Occipital lobe (tissue), 2 donors: ENCODE measurements around the gene TFDP1. TPM values are rescaled to one million over a fixed set of nuclear protein-coding genes. Genes with fewer than 3 reads are reported as not detected.

Experiments used
- DNase-seq: peaks from one replicate; lab custom pipeline; 2025; lab: John Stamatoyannopoulos, UW
- total RNA-seq: library from RNA; depleted of rRNA; stranded (reverse); fragments of >200 nt; gene quantifications from one replicate; pipeline ENCODE4 v1.2.3, GENCODE V29; 2014

Gene TFDP1
- total RNA-seq, 1 donor from 2014 or later = 28.9 TPM

DNA sequence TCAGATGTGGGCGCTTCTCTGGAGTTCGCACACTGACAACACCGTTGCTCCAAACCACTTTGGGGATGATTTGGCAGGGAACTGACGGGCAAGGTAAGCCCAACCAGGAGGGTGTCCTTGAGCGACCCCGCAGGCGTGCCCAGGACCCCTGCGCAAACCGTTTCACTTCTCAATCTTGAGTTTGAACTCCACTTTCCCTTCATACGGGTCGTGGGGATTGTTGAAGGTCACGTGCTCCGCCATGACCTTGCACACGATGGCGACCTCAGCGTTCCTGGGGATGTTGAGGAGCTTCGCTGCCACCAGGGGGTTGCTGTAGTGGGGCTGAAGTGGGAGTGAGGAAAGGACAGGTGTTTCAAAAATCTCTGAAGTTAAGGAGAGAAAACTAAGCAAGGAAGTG lies 64.7 kb downstream of the TFDP1 start:
- DNase-seq = no peak

GRCh38 chr13:113650275-113650674 lies 65.7 kb downstream of the TFDP1 start:
- no peak for DNase-seq

DNA sequence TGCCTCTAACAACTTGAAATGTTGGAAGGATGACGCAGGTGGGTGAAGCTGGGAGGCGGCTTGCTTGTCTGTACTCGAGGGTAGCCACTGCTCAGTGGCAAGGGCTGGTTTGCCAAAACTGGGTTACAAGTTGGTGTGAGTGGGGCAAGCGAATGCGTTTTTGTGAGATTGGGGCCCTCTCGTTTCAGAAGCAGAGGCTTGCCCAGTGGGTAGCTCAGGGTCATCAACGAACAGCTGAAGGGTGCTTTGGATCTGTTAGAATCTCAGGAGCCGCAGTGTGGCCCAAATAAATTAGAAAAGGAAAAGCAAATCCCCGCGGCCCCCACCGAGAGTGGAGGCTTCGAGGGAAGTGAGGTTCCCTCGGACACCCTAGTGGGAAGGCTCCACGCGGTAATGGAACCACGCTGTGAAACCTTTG lies 66.2 kb downstream of the TFDP1 start:
- no peak for DNase-seq

DNA sequence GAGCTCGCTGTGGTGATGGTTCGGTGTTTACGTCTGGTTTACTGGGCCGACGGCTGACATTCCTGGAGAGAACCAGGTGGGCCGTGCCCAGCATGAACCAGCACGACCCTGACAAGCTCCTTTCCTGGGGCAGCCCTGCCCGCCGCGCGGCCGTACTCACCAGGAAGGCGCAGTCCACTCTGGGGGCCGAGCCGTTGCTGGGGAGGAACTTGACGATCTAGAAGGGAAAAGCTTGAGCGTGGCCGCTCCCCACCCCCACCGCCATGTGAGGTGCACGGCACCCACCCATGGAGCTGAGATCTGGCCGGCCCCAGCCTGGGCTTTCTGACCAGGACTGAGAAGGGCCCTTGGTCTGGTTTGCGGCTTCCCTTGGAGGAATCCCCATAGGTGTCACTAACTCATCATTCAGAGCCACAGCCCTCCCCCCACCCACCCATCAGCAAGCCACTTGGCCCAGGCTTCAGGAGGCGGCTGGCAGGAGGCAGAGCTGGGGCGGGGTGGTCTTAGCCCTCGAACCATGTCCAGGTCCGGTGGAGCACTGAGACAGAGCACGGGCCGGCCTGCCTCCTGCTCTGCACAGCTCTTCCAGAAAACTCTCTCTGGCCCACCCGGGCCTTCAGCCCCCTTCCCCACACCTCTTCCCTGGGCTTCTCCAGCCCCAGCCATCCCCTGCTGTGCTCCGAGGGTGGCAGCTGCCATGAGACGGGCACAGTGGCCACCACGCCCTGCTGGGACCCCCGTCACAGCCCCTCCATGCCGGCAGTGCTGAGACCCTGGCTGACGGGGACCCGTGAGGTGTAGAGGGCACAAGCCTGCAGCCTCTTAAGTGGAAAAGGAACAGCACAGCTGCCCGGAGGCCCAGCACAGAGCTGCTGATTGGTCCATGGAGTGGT lies 67.2 kb downstream of the TFDP1 start:
- no peak for DNase-seq

GRCh38 chr13:113652404-113653263 lies 68.1 kb downstream of the TFDP1 start:
- no peak for DNase-seq

DNA sequence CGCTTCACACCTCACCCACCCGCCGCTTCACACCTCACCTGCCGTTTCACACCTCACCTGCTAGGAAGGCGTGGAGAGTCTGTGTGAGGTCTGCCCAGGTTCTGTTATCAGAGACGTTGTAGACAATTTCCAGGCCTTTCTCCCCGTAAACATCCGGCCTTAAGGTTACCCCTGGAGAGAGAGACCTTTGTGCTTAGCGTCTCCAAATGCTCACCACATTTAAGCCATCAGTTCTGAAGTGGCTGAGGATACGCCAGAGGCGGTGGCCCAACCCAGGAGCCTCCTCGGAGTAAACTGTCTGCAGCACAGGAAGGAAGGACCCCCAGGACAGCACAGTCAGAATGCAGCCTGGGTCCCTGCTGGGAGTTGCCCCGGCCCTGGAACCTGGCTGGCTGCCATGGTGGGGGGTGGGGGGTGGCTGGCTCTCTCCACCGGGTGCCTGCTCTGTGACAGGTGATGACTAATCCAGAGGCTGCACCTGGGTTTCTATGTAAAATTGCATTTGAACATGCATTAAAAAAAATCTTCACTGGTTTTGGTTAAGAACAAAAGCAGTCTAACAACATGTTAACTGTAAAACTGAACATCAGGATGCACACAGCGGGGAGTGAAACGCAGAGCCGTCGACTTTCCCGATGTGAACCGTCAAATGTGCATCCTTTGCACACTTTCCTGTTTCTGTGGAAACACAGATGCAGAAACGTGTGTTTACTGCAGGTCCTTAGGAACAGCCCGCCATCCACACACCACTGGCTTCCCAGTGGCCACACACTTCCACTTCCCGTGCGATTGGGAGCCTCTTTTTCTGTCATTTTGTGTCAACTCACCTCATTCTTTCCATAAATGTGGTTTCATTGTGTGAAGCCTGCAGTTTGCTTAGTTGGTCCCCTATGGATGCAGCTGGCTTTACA lies 69.0 kb downstream of the TFDP1 start:
- no peak for DNase-seq

- DNase-seq = no peak
These were observed 69.6 kb downstream of the TFDP1 start for GRCh38 chr13:113654175-113654560.

GRCh38 chr13:113654591-113655345 lies 70.2 kb downstream of the TFDP1 start:
- no peak for DNase-seq

DNA sequence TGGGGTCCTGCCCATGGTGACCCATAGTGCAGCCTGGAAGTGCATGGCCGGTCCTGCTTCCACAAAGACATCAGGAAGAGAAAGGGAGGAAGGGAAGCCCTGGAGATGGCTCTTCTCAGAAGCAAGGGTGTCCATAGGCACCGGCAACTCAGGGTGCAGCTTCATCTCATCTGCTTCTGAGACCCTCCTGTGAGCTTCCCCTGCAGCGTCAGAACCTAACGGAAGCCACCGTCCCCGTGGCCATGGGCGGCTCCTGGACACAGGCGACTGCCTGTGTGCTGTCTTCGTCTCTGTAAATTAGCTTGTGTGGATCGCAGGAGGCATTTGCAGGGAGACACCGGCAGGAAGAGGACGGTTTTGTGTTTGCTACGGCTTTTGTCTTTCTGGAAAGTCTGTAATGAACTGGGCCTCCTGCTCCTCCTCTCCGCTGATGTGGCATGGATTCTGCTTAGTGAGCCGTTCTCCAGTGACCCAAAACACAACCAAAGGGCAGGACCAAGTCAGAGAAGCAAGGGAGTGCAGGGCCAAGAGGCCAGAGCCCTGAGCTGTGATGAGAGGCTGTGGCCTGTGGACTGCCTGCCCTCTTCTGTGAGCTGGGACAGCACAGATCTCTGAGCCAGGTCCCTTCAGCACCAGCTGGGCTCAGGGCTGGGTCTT lies 70.9 kb downstream of the TFDP1 start:
- no peak for DNase-seq

DNA sequence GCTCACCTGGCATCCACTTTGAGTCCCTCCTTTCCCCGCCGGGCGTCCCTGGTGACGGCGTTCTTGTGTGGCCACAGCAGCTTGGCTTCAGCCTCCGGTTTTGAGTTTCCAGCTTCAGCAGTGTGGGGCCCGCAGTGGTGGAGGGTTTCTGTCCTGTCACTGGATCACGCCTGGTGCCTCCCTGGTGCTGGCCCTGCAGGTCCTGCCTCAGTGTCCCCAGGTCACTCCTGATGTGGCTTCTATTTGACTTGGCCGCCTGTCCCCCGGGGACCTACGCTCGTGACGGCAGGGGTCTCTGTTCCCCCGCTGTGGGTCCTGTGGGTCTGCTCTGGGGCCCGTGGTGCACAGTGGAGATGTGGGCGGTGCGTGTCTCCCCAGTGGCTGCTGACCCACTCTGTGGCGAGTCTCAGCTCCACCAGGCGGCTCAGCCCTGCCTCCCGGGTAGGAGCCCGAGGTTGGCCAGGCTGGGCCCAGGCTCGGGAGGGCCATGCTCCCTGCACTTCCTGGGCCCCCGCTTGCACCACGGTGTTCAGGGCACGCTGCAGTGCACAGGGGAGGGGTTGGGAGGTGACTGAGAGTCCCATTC lies 71.5 kb downstream of the TFDP1 start:
- no peak for DNase-seq

DNA sequence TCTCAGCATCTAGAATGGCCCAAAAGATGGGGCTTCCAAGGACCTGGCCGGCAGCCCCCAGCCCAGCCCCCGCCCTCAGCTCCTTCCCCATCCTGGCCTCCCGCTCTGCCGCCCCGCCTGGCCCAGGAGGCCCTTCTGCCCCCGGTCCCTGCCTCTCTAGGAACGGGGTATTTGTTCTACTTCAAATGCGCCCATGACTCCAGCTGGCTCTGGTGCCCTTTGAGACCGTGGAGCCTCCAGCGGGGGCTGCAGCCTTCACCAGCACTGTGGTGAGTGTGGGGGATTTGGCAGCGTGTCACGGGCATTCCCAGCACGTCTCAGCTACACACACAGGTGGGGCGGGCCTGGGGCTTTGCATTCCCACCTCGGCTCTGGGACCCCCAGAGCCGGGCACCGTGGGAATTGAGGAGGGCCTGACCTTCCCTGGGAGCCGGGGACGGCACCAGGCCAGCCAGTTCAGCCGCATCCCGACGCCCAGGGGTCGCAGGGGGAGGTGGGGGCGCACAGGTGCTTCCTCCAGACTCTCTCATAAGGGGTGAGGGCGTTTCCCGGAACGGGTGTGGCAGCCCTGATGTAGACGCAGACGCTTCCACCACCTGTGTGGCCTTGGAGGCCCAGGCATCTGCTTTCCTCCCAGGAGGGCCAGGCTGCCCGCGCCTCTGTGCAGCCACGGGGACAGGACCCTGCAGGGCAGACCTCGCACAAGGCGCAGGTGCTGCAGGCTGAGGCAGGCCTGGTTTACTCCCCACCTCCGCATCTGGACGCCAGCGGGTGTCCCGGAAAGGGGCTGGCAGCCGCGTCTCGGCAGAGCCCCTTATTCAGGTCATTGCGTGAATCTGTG lies 72.5 kb downstream of the TFDP1 start:
- DNase-seq = no peak

DNA sequence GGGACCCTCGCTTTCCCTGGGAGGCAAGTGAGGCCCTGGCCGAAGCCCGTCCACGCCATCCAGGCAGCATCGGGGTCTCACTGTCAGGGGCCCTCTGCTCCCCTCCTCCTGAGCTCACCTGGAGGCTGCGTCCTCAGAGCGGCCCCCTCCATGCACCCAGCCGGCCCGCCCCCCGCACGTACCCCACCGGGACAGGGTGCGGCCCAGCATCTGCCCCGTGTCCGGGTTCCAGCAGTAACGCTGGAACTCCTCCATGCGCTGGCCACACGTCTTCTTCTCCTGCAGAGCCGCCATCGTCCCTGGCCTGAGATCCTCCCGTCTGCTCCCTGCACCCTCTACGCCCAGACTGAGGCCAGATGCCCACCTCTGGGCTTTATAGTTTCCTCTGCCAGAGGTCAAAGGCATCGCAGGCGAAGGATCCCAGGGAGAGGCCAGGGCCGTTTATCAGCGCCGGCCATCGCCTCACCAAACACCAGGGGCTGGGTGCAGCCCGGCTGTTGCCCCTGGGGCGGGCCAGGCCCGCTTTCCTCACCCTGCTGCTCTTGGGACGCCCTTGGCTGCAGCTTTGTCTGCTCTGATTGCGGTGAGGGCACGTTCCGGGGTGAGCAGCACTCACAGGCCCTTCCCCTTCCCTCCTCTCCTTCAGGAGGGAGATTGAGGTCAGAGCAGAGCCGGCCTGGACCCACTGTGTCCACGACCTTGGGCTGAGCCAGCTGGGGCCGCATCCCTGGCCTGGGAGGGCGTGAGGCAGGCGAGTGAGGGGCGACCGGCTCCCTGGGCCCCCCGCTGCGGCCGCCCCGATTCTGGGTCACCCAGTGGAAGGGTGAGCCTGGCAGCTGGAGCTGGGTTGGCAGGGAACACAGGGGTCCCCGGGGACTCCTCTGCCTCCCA lies 73.5 kb downstream of the TFDP1 start, which contains the start of gene ATP4B:
Gene ATP4B, minus strand, starts transcription at position 348 of the 891 bp plus-strand sequence. Its CDS starts 54 bp downstream, at position 294.
- DNase-seq = no peak

DNA sequence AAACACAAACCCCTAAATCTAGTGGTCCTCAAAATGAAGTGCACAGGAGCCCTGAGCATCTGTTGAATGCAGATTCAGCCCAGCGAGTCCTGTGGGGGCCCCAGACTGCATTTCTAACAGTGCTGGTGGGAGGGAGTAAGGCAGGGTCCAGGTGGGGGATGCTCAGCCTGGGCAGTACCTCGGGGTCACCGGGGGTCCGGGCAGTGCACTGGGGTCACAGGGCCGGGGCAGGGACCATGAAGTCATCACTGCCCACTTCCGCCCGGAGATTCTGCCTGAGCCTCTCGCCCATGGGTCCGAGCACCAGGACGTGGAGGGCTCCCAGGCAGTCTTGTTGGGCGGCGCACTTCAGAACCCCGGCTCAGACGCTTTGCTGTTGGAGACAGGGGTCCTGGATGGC lies 74.3 kb downstream of the TFDP1 start:
- DNase-seq = no peak

GRCh38 chr13:113659337-113659736 lies 74.8 kb downstream of the TFDP1 start:
- DNase-seq = no peak

DNA sequence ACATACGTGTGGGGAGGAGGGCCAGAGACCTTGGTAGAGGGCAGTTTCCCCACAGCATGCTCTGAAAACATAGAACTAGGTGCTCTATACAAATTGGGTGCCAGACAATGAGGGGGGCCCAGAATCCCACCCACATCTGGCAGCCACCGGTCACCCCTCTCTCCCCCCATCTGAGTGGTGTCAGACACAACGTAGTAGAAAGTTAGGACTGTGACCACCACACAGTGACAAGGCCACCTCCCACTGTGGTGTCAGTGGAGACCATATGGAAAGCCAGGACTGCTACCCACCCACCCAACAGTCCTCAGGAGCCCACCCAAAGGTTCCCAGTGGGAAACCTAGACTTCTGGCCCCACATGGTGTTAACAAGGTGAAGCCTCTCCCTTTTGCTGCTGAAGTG lies 75.5 kb downstream of the TFDP1 start:
- no peak for DNase-seq

DNA sequence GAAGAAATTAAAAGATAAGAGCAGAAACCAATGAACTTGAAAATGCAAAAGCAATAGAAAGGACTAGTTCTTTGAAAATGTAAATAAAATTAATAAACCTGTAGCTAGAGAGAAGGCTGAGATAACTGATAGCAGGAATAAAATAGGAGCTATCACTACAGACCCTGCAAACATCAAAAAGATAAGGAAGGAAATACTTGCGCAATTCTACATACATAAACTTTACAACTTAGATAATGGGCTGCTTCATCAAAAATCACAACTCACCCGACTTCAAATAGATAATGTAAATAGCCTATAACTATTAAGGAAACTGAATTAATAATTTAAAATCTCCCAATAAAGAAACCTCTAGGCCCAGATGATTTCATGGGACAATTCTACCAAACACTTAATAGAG lies 77.0 kb downstream of the TFDP1 start:
- DNase-seq = no peak

DNA sequence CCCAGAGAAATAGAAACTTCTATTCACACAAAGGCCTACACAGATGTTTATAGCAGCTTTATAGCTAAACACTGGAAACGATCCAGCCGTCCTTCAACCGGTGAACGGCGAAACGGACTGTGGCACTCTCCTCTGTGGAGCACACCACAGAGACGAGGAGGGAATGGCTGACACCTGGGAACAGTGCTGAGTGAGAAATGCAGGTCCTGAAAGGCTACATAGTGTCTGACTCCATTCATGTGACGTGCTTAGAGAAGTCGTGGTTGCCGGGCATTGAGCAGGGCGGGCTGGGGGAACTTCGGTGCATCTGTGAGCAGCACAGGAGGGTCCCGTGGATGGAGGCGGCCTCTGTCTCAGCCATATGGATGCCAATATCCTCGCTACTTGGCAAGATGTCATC lies 79.4 kb downstream of the TFDP1 start:
- no peak for DNase-seq
